Testis (tissue), 3 donors: ENCODE measurements around the gene BMP6. TPM values are rescaled to one million over a fixed set of nuclear protein-coding genes. Genes with fewer than 3 reads are reported as not detected.

Source experiments
- DNase-seq: peaks from one replicate; pipeline ENCODE4 v3.0.0-alpha.2; 2019
- H3K27ac ChIP-seq, 2 donors: fragments of 200-600 bp; sonication (generic); one replicate each; pipeline ENCODE4 v1.5.1; 2019
- H3K27me3 ChIP-seq: fragments of 200-600 bp; sonication (generic); one replicate; pipeline ENCODE4 v1.5.1; 2019
- H3K36me3 ChIP-seq: fragments of 200-600 bp; sonication (generic); one replicate; pipeline ENCODE4 v1.5.1; 2017; ENCODE audit warnings: low read depth; ENCODE audit errors: missing control alignments
- H3K4me1 ChIP-seq: fragments of 200-600 bp; sonication (generic); one replicate; pipeline ENCODE4 v1.5.1; 2019
- H3K4me3 ChIP-seq, 2 donors: fragments of 200-600 bp; sonication (generic); one replicate each; pipeline ENCODE4 v1.5.1; 2017 to 2019
- H3K9me3 ChIP-seq: fragments of 200-600 bp; sonication (generic); one replicate; pipeline ENCODE4 v1.5.1; 2017
- CTCF ChIP-seq, 3 experiments: fragments of 450-650 bp in 2 of 3; fragments of 200-600 bp in 1 of 3; sonication (generic) in 1 of 3; IDR thresholded peaks; one replicate each; pipeline ENCODE4 v1.5.1; 2016 to 2019; ENCODE audit warnings: antibody characterized with exemption in 3 of 3, mild to moderate bottlenecking in 2 of 3, moderate library complexity in 1 of 3
- POLR2A ChIP-seq: fragments of 450-650 bp; IDR thresholded peaks from one replicate; pipeline ENCODE4 v1.6.1; 2017; ENCODE audit warnings: antibody characterized with exemption, mild to moderate bottlenecking, moderate library complexity
- WGBS, 2 donors: methylation state at CpG; one replicate each; pipeline ENCODE4 v1.1.5; 2018; 5-methylcytosine and 5-hydroxymethylcytosine counted together
- intact Hi-C: fragments of 100-400 bp; cut with DNase I; formaldehyde crosslinking; loops from one replicate; pipeline ENCODE4 v1.15.1; 2023; ENCODE audit warnings: low total_unique reads
- polyA plus RNA-seq: library from polyadenylated mRNA; stranded (reverse); fragments of 350-450 nt; fragmentation: Illumina TruSeq; extraction: RNeasy Lipid Tissue Mini Kit (QIAGEN cat#74804); gene quantifications from one replicate; pipeline ENCODE4 v1.2.3, GENCODE V29; 2014; ENCODE audit warnings: low read depth, low replicate concordance; ENCODE audit not compliant: insufficient read depth
- total RNA-seq, 2 donors: library from RNA; depleted of rRNA; stranded (reverse); fragments of >200 nt; gene quantifications; one replicate each; pipeline ENCODE4 v1.2.3, GENCODE V29; 2016

BMP6 gene
- total and polyA plus RNA-seq, 3 donors from 2014 or later = 6.2 to 13.6 (median 11.4) TPM

DNA sequence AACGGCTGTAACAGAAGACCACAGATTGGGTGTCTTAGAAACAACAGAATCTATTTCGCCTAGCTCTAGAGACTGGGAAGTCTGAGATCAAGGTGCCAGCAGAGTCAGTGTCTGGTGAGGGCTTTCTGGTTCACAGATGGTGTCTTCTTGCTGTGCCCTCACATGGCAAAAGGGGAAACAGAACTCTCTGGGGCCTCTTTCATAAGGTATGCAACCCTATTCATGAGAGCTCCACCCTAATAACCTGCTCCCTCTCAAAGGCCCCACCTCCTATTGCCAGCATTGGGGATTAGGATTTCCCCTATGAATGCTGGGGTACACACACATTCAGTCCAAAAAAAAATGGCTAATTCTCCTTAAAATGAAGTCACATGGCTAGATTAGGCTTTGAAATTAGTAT, 174.7 kb downstream of the BMP6 start:
- intact Hi-C loops = no loop called here
- no peak overlapping the region for H3K4me3 ChIP-seq
- H3K9me3 ChIP-seq = no peaks in the 10 kb centered on the region
- H3K27me3 ChIP-seq = no peaks in the 10 kb centered on the region
- WGBS, 2 donors = 92 to 95% methylated on average over 2 of the region's 2 CpGs
- DNase-seq = no peak
- no peaks in the 10 kb centered on the region for H3K36me3 ChIP-seq
- no peaks in the 10 kb centered on the region for H3K4me1 ChIP-seq
- no peak overlapping the region for H3K27ac ChIP-seq
- TF ChIP-seq CTCF (IDR thresholded peaks at IDR 0.05) (no peak), POLR2A (no peak)

- H3K36me3 ChIP-seq = no peaks in the 10 kb centered on the region
- intact Hi-C loops = no loop called here
- 91 to 95% methylated on average over 9 of the region's 9 CpGs for WGBS, 2 donors
- H3K4me1 ChIP-seq = no peaks in the 10 kb centered on the region
- H3K9me3 ChIP-seq = no peaks in the 10 kb centered on the region
- H3K4me3 ChIP-seq = no peak overlapping the region
- no peak for TF ChIP-seq POLR2A
- no peak for TF ChIP-seq CTCF (IDR thresholded peaks at IDR 0.05)
- no peaks in the 10 kb centered on the region for H3K27me3 ChIP-seq
- H3K27ac ChIP-seq = no peak overlapping the region
- DNase-seq = no peak
These were observed 175.2 kb downstream of the BMP6 start for GRCh38 chr6:7901056-7901455.

DNA sequence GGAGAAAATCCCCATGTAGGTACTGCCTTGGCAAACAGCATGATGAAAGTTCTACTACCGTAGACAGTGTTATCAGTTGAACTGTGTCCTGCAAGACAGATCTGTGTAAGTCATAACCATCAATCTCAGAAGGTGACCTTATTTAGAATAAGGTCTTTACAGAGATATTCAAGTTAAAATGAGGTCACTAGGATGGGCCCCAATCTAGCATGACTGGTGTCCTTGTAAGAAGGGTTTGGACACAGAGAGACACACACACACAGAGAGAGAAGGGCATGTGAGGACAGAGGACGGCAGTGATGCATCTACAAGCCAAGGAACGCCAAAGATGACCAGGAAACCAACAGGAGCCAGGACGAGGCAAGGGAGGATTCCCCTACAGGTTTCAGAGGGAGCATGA, 175.9 kb downstream of the BMP6 start:
- no peaks in the 10 kb centered on the region for H3K36me3 ChIP-seq
- intact Hi-C loops = no loop called here
- no peaks in the 10 kb centered on the region for H3K4me1 ChIP-seq
- 78 to 91% methylated on average over 4 of the region's 4 CpGs for WGBS, 2 donors
- TF ChIP-seq CTCF (IDR thresholded peaks at IDR 0.05) (no peak), POLR2A (no peak)
- H3K4me3 ChIP-seq = no peak overlapping the region
- no peak for DNase-seq
- H3K27me3 ChIP-seq = no peaks in the 10 kb centered on the region
- H3K9me3 ChIP-seq = no peaks in the 10 kb centered on the region
- H3K27ac ChIP-seq = no peak overlapping the region

DNA sequence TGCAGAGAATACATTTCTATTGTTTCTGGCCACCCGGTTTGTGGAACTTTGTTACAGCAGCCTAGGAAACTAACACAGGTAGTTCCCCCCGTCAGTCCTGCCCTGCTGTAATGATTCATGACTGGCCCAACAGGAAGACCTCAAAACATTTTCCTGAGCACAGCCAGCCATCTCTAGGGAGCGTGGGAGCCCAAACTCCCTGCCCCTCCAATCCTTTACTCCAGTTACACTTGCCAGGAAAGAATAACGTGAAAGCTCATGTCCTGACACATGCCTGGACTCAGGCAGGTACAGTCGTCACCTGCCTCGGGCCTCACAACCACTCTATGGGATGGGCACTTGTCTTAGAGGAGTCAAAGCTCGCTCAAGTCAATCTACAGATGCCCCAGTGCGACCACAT, 176.3 kb downstream of the BMP6 start:
- Histone ChIP-seq H3K36me3 (no peaks in the 10 kb centered on the region), H3K9me3 (no peaks in the 10 kb centered on the region), H3K27ac (no peak overlapping the region), H3K4me3 (no peak overlapping the region), H3K27me3 (no peaks in the 10 kb centered on the region), H3K4me1 (no peaks in the 10 kb centered on the region)
- intact Hi-C loops = no loop called here
- 85 to 92% methylated on average over 8 of the region's 8 CpGs for WGBS, 2 donors
- TF ChIP-seq POLR2A (no peak), CTCF (IDR thresholded peaks at IDR 0.05) (no peak)
- no peak for DNase-seq

- H3K4me1 ChIP-seq = no peaks in the 10 kb centered on the region
- no peak overlapping the region for H3K4me3 ChIP-seq
- H3K36me3 ChIP-seq = no peaks in the 10 kb centered on the region
- TF ChIP-seq POLR2A (no peak), CTCF (IDR thresholded peaks at IDR 0.05) (no peak)
- H3K9me3 ChIP-seq = no peaks in the 10 kb centered on the region
- no peak for DNase-seq
- H3K27me3 ChIP-seq = no peaks in the 10 kb centered on the region
- intact Hi-C loops = no loop called here
- WGBS, 2 donors = 96 to 100% methylated on average over 1 of the region's 1 CpG
- H3K27ac ChIP-seq = no peak overlapping the region
These were observed 177.0 kb downstream of the BMP6 start for GRCh38 chr6:7902867-7903266.
